Omental fat pad (tissue), 4 donors: ENCODE data around the gene ABCG4. TPM values are rescaled to one million over a fixed set of nuclear protein-coding genes. Genes with fewer than 3 reads are reported as not detected.

Experiments
- ATAC-seq: fragments of 150-250 bp; one replicate; pipeline ENCODE4 v1.9.1; 2016; ENCODE audit warnings: mild to moderate bottlenecking, moderate library complexity; ENCODE audit not compliant: low FRiP score
- DNase-seq: peaks from one replicate; pipeline ENCODE4 v3.0.0-alpha.2; 2019; ENCODE audit warnings: low spot score
- total RNA-seq, 4 donors: library from RNA; depleted of rRNA; stranded (reverse); fragments of >200 nt; gene quantifications; one replicate each; pipeline ENCODE4 v1.1.0, GENCODE V29; 2016
- TF ChIP-seq, protein P1 (sequence below), 3 donors: fragments of 450-650 bp; IDR thresholded peaks; one replicate each; pipeline ENCODE4 v1.5.1; 2016 to 2017; ENCODE audit warnings: antibody characterized with exemption in 3 of 3, mild to moderate bottlenecking in 3 of 3, moderate library complexity in 2 of 3

ABCG4 gene
- total RNA-seq, 4 donors from 2014 or later, result 0.09 to 0.32 TPM; not detected in 2

DNA sequence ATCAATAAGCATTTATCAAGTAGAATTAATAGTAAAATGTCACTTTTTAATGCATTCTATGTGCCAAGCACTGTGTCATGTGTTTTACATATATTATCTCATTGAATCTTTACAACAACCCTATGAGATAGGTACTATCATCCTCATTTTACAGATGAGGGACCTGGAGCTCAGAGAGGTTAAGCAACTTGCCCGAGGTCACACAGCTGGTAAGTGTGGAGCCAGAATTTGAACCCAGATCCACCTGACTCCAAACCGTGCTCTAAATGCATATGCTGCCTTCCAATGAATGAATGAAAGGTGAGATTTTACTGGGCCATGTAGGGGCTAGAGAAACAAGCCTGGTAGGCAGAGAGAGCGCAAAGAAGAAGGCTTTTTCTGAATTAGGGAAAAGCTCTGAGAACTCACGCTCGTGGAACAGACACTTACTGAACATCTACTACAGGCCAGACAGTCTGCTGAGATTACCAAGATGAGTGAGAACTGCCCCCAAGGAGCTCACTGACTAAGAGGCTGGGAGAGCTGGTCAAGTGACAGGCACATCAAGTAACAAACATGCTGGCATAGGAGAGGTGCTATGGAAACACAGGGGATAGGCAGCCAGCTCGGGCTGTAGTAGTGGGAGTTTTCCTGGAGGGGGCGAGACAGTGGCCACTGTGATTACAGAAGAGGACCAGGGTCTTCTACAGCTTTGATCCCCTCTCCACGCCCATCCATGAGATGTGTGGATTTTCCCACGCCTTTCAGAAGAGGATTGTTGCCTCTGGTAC, 4.4 kb downstream of the ABCG4 start:
- no peak for DNase-seq
- TF ChIP-seq, protein P1, sequence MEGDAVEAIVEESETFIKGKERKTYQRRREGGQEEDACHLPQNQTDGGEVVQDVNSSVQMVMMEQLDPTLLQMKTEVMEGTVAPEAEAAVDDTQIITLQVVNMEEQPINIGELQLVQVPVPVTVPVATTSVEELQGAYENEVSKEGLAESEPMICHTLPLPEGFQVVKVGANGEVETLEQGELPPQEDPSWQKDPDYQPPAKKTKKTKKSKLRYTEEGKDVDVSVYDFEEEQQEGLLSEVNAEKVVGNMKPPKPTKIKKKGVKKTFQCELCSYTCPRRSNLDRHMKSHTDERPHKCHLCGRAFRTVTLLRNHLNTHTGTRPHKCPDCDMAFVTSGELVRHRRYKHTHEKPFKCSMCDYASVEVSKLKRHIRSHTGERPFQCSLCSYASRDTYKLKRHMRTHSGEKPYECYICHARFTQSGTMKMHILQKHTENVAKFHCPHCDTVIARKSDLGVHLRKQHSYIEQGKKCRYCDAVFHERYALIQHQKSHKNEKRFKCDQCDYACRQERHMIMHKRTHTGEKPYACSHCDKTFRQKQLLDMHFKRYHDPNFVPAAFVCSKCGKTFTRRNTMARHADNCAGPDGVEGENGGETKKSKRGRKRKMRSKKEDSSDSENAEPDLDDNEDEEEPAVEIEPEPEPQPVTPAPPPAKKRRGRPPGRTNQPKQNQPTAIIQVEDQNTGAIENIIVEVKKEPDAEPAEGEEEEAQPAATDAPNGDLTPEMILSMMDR (IDR thresholded peaks at IDR 0.05), result no peak
- ATAC-seq, result no peak

- TF ChIP-seq, protein P1 (IDR thresholded peaks at IDR 0.05), result no peak
- ATAC-seq (no peak), DNase-seq (no peak)
These were observed 5.3 kb downstream of the ABCG4 start for GRCh38 chr11:119154178-119154577.

DNA sequence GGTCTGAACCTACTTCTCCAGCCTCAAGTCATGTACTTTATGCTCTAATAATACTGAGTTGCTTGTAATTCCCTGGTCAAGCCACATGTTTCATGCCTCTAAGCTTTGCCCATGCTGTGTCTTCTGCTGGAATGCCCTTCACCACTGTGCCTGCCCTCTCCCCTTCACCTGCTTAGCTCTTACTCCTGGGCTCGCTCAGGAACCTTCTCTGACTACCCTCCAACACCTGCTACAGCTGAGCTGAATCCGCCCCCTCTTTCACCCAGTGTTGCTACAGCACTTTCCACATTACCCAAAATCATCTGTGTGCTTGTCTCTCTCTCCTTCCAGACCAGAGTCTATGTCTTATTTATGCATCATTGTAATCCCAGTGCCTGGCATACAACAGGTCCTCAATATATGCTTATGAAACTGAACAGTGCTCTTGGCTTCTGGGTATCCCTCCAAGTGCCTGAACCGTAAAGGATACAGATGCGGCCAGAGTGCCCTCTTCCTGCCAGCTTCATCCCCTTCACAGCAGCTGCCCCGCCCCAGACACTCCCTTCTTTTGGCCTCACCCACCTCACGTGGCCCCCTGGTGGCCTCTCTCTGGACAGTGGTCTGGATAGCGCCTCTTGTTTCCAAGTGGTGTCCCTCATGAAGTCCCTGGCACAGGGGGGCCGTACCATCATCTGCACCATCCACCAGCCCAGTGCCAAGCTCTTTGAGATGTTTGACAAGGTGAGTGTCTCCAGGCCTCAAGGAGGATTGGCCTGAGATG, 7.1 kb downstream of the ABCG4 start:
- no peak for DNase-seq
- TF ChIP-seq, protein P1 (IDR thresholded peaks at IDR 0.05), result no peak
- no peak for ATAC-seq

DNA sequence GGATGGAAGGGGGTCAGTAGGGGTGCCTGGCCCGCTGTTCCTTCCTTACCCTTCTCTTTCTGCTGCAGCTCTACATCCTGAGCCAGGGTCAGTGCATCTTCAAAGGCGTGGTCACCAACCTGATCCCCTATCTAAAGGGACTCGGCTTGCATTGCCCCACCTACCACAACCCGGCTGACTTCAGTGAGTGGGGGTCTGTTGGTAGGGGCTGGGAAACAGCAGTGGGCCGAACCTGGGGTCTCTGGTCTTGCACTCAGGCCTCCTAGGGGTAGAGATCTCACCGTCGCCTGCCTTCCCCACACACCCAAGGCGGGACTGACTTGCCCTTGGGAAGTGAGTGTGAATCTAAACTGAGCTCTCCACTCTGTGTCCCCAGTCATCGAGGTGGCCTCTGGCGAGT, 7.6 kb downstream of the ABCG4 start:
- TF ChIP-seq, protein P1 (IDR thresholded peaks at IDR 0.05), result no peak
- DNase-seq (no peak), ATAC-seq (no peak)

GRCh38 chr11:119157063-119157462, 8.2 kb downstream of the ABCG4 start:
- no peak for DNase-seq
- ATAC-seq, result no peak
- TF ChIP-seq, protein P1 (IDR thresholded peaks at IDR 0.05), result no peak

DNA sequence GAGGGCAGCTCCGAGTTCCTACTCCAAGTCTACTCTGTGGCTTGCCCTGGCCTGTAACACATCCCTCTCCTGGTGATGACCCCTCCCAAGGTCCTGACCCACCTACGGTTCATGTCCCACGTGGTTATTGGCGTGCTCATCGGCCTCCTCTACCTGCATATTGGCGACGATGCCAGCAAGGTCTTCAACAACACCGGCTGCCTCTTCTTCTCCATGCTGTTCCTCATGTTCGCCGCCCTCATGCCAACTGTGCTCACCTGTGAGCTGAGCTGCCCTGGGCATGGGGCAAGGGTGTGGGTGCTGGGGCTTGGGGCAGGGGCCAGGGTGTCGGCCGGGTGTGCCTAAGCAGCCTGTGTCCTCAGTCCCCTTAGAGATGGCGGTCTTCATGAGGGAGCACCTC, 9.6 kb downstream of the ABCG4 start:
- DNase-seq (no peak), ATAC-seq (no peak)
- TF ChIP-seq, protein P1 (IDR thresholded peaks at IDR 0.05), result no peak
